ENCODE measurements around the gene KCNMB1. TPM values are rescaled to one million over a fixed set of nuclear protein-coding genes. Genes with fewer than 3 reads are reported as not detected.
A peak's percentile ranks its signal among the peaks of the same experiment; 100 is the strongest.

KCNMB1 gene
- total and polyA plus RNA-seq, 10 of the 15 experiments (the other 5 are each of a cell fraction or from before 2014, with no cell fraction given) = 1.2 to 3.6 (median 2.6) TPM

- 78% methylated on average over 2 of the region's 2 CpGs for WGBS (ENCODE audit: insufficient coverage, insufficient replicate concordance, low lambda C conversion rate, missing lambda C conversion rate)
Measured at GRCh38 chr5:170397059-170397458, 7.9 kb upstream of the KCNMB1 start.

GRCh38 chr5:170393958-170394357 is 4.8 kb upstream of the KCNMB1 start:
- SMC1A ChIA-PET (ENCODE audit: uncharacterized antibody, unreplicated experiment) = interaction anchor here (0.7 to 1.3 kb wide), 5 partner anchors 10 to 100 kb away, joined by 3 to 4 read pairs (median 3); no protein-coding TSS in a partner anchor
- Histone ChIP-seq H3K4me2 (ENCODE audit: control insufficient read depth, insufficient read depth) (peak overlapping the region; percentile 44; the same call in 1 of the 2 replicates), H3K36me3 (ENCODE audit: control insufficient read depth in 2 of 2, insufficient read depth in 2 of 2, low read length in 1 of 2) (no peaks in the 10 kb centered on the region), H3K79me2 (ENCODE audit: control insufficient read depth, insufficient read depth, low read length) (no peaks in the 10 kb centered on the region), H4K20me1 (ENCODE audit: control insufficient read depth, insufficient read depth) (no peaks in the 10 kb centered on the region), H3K27ac (ENCODE audit: control insufficient read depth, insufficient read depth) (no peak overlapping the region), H3K4me1 (ENCODE audit: control insufficient read depth, insufficient read depth, low read length) (peaks cover 19% of the 10 kb centered on the region), H3K9me3 (replicated peaks; ENCODE audit: control insufficient read depth, insufficient read depth, low read length) (no peaks in the 10 kb centered on the region), H2AFZ (ENCODE audit: control insufficient read depth, low read depth, low read length) (peak overlapping the region; percentile 49), H3K27me3 (replicated peaks in 1 of 2; ENCODE audit: control insufficient read depth in 2 of 2, insufficient read depth in 2 of 2, low read length in 1 of 2) (no peaks in the 10 kb centered on the region; a peak in 1 of 4 replicates), H3K4me3 (no peak overlapping the region), H3K9ac (ENCODE audit: control insufficient read depth, insufficient read depth, low read length) (no peak overlapping the region)
- TF ChIP-seq NFYB (IDR thresholded peaks at IDR 0.05; ENCODE audit: insufficient read depth, low read depth, low read length) = no peak
- POLR2A ChIA-PET = no interaction called here
- ATAC-seq (no peak), DNase-seq (ENCODE audit: low read depth, low spot score) (no peak), FAIRE-seq (no peak)
- in situ Hi-C loops (cut with MboI) = no loop called here
- RAD21 ChIA-PET (ENCODE audit: unreplicated experiment) = interaction anchor here (1.0 kb wide), 1 partner anchor 117 kb away, joined by 3 read pairs; no protein-coding TSS in a partner anchor
- 71% methylated on average over 8 of the region's 8 CpGs for WGBS (ENCODE audit: insufficient coverage, insufficient replicate concordance, low lambda C conversion rate, missing lambda C conversion rate)
- intact Hi-C loops (cut with micrococcal nuclease; ENCODE audit: unreplicated experiment) = no loop called here
- no TSS peak for BruUV-seq (replicated peaks)
- CTCF ChIA-PET = interaction anchor here (1.0 to 2.0 kb wide), 6 partner anchors 10 to 125 kb away, joined by 3 to 7 read pairs (median 4); no protein-coding TSS in a partner anchor

More at GRCh38 chr5:170397059-170397458, 7.9 kb upstream of the KCNMB1 start:
- ATAC-seq (no peak), DNase-seq (ENCODE audit: low read depth, low spot score) (no peak), FAIRE-seq (no peak)
- RAD21 ChIA-PET (ENCODE audit: unreplicated experiment) = interaction anchor here (1.0 kb wide), 1 partner anchor 13 kb away, joined by 3 read pairs; no protein-coding TSS in a partner anchor
- H4K20me1 ChIP-seq (ENCODE audit: control insufficient read depth, insufficient read depth) = no peaks in the 10 kb centered on the region
- POLR2A ChIA-PET = no interaction called here
- H3K4me3 ChIP-seq = no peak overlapping the region
- in situ Hi-C loops (cut with MboI) (no loop called here), intact Hi-C loops (cut with micrococcal nuclease; ENCODE audit: unreplicated experiment) (no loop called here)
- BruUV-seq (replicated peaks) = no TSS peak
- SMC1A ChIA-PET (ENCODE audit: uncharacterized antibody, unreplicated experiment) = interaction anchor here (0.8 to 2.6 kb wide), 3 partner anchors 14 to 58 kb away, joined by 3 to 7 read pairs (median 3); no protein-coding TSS in a partner anchor
- no peaks in the 10 kb centered on the region for H3K79me2 ChIP-seq (ENCODE audit: control insufficient read depth, insufficient read depth, low read length)
- H3K36me3 ChIP-seq (ENCODE audit: control insufficient read depth in 2 of 2, insufficient read depth in 2 of 2, low read length in 1 of 2) = no peaks in the 10 kb centered on the region
- H3K9me3 ChIP-seq (replicated peaks; ENCODE audit: control insufficient read depth, insufficient read depth, low read length) = no peaks in the 10 kb centered on the region
- CTCF ChIA-PET = interaction anchor here (0.5 kb wide), 1 partner anchor 444 kb away, joined by 4 read pairs; no protein-coding TSS in a partner anchor
- H3K4me1 ChIP-seq (ENCODE audit: control insufficient read depth, insufficient read depth, low read length) = peaks cover 10% of the 10 kb centered on the region
- no peak overlapping the region for H2AFZ ChIP-seq (ENCODE audit: control insufficient read depth, low read depth, low read length)
- H3K4me2 ChIP-seq (ENCODE audit: control insufficient read depth, insufficient read depth) = no peak overlapping the region
- H3K27me3 ChIP-seq (replicated peaks in 1 of 2; ENCODE audit: control insufficient read depth in 2 of 2, insufficient read depth in 2 of 2, low read length in 1 of 2) = no peaks in the 10 kb centered on the region; a peak in 2 of 4 replicates
- TF ChIP-seq ATF7 (IDR thresholded peaks at IDR 0.05; ENCODE audit: low read depth) (no peak), IRF5 (IDR thresholded peaks at IDR 0.05; ENCODE audit: borderline replicate concordance) (no peak)
- no peak overlapping the region for H3K9ac ChIP-seq (ENCODE audit: control insufficient read depth, insufficient read depth, low read length)
- H3K27ac ChIP-seq (ENCODE audit: control insufficient read depth, insufficient read depth) = no peak overlapping the region
